Uterus (tissue), 4 donors: Measurements from ENCODE around the gene DNTT. TPM values are rescaled to one million over a fixed set of nuclear protein-coding genes. Genes with fewer than 3 reads are reported as not detected.

Experiments used
- DNase-seq, 2 donors: peaks; one replicate each; pipeline ENCODE4 v3.0.0-alpha.2; 2019 to 2020
- H3K27ac ChIP-seq, 2 donors: fragments of 200-600 bp; sonication (generic); 1 replicate in 1 of 2; 2 replicates in 1 of 2; pipeline ENCODE4 v1.5.1; 2016 to 2018
- H3K27me3 ChIP-seq, 2 donors: fragments of 200-600 bp; sonication (generic); one replicate each; pipeline ENCODE4 v1.5.1; 2018 to 2019; ENCODE audit warnings: control low read depth in 1 of 2
- H3K36me3 ChIP-seq, 2 donors: fragments of 200-600 bp; sonication (generic); one replicate each; pipeline ENCODE4 v1.5.1; 2019; ENCODE audit warnings: control low read depth in 1 of 2
- H3K4me1 ChIP-seq, 2 donors: fragments of 200-600 bp; sonication (generic); one replicate each; pipeline ENCODE4 v1.5.1; 2018 to 2019; ENCODE audit warnings: control low read depth in 1 of 2
- H3K4me3 ChIP-seq, 2 donors: fragments of 200-600 bp; sonication (generic); 1 replicate in 1 of 2; 2 replicates in 1 of 2; pipeline ENCODE4 v1.5.1; 2018 to 2019; ENCODE audit warnings: mild to moderate bottlenecking in 1 of 2
- H3K9me3 ChIP-seq, 2 donors: fragments of 200-600 bp; sonication (generic); one replicate each; pipeline ENCODE4 v1.5.1; 2019; ENCODE audit warnings: control low read depth in 1 of 2
- CTCF ChIP-seq, 4 experiments: fragments of 200-600 bp in 2 of 4; fragments of 450-650 bp in 2 of 4; sonication (generic) in 2 of 4; IDR thresholded peaks; one replicate each; pipeline ENCODE4 v1.5.1; 2016 to 2019; ENCODE audit warnings: antibody characterized with exemption in 4 of 4, mild to moderate bottlenecking in 2 of 4, moderate library complexity in 1 of 4
- POLR2A ChIP-seq, 2 donors: fragments of 450-650 bp; IDR thresholded peaks; one replicate each; pipeline ENCODE4 v1.6.1; 2016; ENCODE audit warnings: antibody characterized with exemption in 2 of 2, mild to moderate bottlenecking in 1 of 2, moderate library complexity in 1 of 2
- intact Hi-C: fragments of 100-400 bp; cut with DNase I; formaldehyde crosslinking; loops from one replicate; pipeline ENCODE4 v1.15.1; 2023; ENCODE audit warnings: low total_unique reads
- total RNA-seq, 4 donors: library from RNA; depleted of rRNA in 3 of 4; stranded (reverse); fragments of >200 nt in 3 of 4; gene quantifications; one replicate each; pipeline versions ENCODE4 v1.1.0 to v1.2.4, GENCODE V29; 2014 to 2023
- donor health status: DM: yes; HTN: yes; CAD: no.

DNTT gene
- total RNA-seq, 4 donors from 2014 or later, result 0.28 TPM; not detected in 3

- Histone ChIP-seq H3K27me3 (no peaks in the 10 kb centered on the region), H3K4me3 (no peak overlapping the region), H3K36me3 (no peaks in the 10 kb centered on the region), H3K9me3 (no peaks in the 10 kb centered on the region), H3K4me1 (no peaks in the 10 kb centered on the region), H3K27ac (no peak overlapping the region)
- no peak for DNase-seq
- TF ChIP-seq CTCF (IDR thresholded peaks at IDR 0.05) (no peak), POLR2A (IDR thresholded peaks at IDR 0.05) (no peak)
- intact Hi-C loops, result no loop called here
Measured at GRCh38 chr10:96276426-96276825, 27.8 kb upstream of the DNTT start.

- H3K36me3 ChIP-seq, result no peaks in the 10 kb centered on the region
- no peak overlapping the region for H3K4me3 ChIP-seq
- intact Hi-C loops, result no loop called here
- H3K9me3 ChIP-seq, result no peaks in the 10 kb centered on the region
- H3K27me3 ChIP-seq, result no peaks in the 10 kb centered on the region
- no peak for TF ChIP-seq CTCF (IDR thresholded peaks at IDR 0.05)
- TF ChIP-seq POLR2A (IDR thresholded peaks at IDR 0.05), result no peak
- DNase-seq, result no peak
- no peaks in the 10 kb centered on the region for H3K4me1 ChIP-seq
- no peak overlapping the region for H3K27ac ChIP-seq
Measured at GRCh38 chr10:96276831-96277230, 27.4 kb upstream of the DNTT start.

- no peaks in the 10 kb centered on the region for H3K4me1 ChIP-seq
Measured at GRCh38 chr10:96279191-96279641, 25.0 kb upstream of the DNTT start.

GRCh38 chr10:96280859-96281258, 23.4 kb upstream of the DNTT start:
- no peak for DNase-seq
- no peak overlapping the region for H3K27ac ChIP-seq
- no peak overlapping the region for H3K4me3 ChIP-seq
- H3K27me3 ChIP-seq, result no peaks in the 10 kb centered on the region
- H3K9me3 ChIP-seq, result no peaks in the 10 kb centered on the region
- no peaks in the 10 kb centered on the region for H3K4me1 ChIP-seq
- no peaks in the 10 kb centered on the region for H3K36me3 ChIP-seq
- intact Hi-C loops, result no loop called here
- TF ChIP-seq POLR2A (IDR thresholded peaks at IDR 0.05) (no peak), CTCF (IDR thresholded peaks at IDR 0.05) (no peak)

More at GRCh38 chr10:96279191-96279641, 25.0 kb upstream of the DNTT start:
- no peaks in the 10 kb centered on the region for H3K27me3 ChIP-seq
- TF ChIP-seq POLR2A (IDR thresholded peaks at IDR 0.05) (no peak), CTCF (IDR thresholded peaks at IDR 0.05) (no peak)
- no peak overlapping the region for H3K27ac ChIP-seq
- DNase-seq, result no peak
- intact Hi-C loops, result no loop called here
- H3K4me3 ChIP-seq, result no peak overlapping the region
- H3K9me3 ChIP-seq, result no peaks in the 10 kb centered on the region
- no peaks in the 10 kb centered on the region for H3K36me3 ChIP-seq

DNA sequence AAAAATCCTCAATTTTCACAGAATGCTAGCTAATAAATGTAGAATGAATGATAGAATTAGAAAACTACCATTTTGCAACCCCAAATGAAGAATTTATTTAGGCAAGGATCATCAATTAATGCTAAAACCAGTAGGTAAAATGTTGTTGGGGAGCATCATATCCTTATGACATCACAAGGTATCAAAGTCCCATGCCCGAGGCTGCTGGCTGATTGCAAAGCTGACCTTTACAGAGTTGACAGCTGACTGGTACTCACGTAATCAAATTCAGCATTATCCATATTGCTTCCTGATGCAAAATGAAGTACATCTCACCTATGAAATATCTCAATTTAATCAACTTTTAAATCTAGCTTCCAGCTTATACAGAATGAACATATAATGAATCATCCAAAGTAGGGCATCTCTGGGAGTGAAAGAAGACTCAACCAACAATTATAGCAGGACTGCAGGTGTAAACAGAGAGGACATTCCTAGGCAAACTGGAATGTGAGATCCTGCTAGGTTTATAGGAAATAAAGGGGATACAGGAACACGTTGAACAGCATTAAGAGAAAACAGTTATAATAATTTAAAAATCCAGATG, 22.7 kb upstream of the DNTT start:
- no peak for TF ChIP-seq POLR2A (IDR thresholded peaks at IDR 0.05)
- TF ChIP-seq CTCF (IDR thresholded peaks at IDR 0.05), result no peak
- Histone ChIP-seq H3K4me3 (no peak overlapping the region), H3K27me3 (no peaks in the 10 kb centered on the region), H3K27ac (no peak overlapping the region), H3K36me3 (no peaks in the 10 kb centered on the region), H3K4me1 (no peaks in the 10 kb centered on the region), H3K9me3 (no peaks in the 10 kb centered on the region)
- DNase-seq, result no peak
- intact Hi-C loops, result no loop called here
